Effector CD4-positive, alpha-beta T cell (primary cell): Measurements from ENCODE around the gene TMED6.
A peak's percentile ranks its signal among the peaks of the same experiment; 100 is the strongest.

Experiments used
- DNase-seq: peaks from one replicate; pipeline ENCODE4 v3.0.0-alpha.2; 2020

Gene TMED6

DNA sequence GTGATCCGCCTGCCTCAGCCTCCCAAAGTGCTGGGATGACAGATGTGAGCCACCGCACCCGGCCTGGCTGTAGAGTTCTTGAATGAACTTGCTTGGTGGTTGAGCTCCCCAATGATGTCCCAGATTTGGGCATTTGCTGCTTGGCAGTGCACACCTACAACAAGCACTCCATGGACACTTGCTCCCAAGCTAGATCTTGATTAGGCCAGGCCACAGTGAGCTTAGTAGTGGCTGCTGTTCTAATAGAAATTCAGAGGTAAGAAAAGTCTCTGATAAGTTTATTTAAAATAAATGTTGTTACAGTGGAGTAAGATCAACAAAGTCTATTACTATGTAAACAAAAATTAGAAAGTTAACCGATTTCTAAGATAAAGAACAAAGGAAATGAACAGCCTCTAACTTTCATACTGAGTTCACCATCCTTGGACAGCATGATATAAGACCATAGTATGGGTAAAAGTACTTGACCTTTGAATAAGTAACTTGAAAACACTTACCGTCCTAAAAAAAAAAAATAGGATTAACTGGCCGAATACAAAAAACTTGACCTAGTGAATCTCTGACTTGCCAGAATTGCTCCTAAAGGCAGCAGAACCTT is 951 bp downstream of the TMED6 start:
- DNase-seq = no peak

DNA sequence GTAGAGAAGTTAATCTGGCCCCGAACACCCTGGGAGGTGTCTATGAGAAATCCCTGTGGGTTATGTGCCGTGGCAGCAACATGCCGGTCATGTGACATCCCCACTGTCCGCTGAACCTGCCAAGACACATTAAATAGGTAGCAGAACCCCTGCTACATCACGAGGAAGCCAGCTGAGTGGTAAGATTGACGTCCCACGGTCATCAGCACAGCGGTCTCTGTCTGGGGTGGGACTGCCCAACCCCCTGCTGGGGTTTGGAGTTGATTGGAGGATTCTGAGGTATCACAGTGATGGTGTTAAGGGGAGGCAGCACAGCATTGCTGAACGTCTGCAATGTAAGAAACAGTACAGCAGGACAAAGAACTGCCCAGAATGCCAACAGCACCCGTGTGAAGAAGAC is 2.0 kb downstream of the TMED6 start:
- DNase-seq = no peak

DNA sequence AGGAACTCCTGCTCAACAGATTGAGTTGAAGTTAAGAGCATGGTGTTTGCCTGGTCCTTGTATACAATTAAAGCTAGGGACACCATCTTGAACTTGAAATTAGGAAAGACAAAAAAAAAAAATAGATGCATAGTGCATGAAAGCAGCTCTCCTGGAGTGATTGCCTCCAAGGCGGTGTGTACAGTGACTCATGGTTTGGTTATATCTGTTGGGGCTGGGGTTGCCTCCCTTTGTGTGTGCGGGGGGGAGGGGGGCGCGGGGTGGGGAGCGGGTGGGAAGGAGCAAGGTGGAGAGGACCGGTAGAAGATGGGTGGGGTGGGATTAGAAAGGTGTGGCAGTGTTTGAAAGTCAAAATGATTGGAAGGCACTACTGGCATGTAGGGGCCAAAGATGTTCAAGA is 3.4 kb downstream of the TMED6 start:
- DNase-seq = no peak

DNA sequence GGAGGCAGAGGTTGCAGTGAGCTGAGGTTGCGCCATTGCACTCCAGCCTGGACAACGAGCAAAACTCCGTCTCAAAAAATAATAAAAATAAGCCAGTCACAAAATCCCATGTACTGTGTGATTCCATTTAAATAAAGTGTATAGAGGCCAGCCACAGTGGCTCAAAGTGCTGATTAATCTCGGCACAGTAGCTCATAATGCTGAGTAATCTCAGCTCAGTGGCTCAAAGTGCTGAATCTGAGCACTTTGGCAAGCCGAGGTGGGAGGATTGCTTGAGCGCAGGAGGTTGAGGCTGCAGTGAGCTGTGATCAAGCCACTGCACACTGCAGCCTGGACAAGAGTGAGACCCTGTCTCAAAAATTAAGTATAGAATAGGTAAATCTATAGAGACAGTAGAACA is 4.9 kb downstream of the TMED6 start:
- no peak for DNase-seq

DNA sequence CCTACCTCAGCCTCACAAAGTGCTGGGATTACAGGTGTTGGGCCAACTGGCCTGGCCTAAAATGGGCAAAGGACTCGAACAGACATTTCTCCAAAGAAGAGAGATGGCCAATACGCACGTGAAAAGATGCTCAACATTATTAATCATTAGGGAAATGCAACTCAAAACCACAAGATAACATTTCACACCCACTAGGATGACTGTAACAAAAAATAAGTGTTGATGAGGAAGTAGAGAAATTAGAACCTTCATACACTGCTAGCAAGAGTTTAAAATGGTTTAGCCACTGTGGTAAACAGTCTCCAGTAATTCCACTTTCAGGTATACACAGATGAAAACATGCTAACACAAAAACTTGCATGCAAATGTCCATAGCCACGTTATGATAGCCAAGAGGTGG is 5.7 kb downstream of the TMED6 start:
- DNase-seq = no peak

DNA sequence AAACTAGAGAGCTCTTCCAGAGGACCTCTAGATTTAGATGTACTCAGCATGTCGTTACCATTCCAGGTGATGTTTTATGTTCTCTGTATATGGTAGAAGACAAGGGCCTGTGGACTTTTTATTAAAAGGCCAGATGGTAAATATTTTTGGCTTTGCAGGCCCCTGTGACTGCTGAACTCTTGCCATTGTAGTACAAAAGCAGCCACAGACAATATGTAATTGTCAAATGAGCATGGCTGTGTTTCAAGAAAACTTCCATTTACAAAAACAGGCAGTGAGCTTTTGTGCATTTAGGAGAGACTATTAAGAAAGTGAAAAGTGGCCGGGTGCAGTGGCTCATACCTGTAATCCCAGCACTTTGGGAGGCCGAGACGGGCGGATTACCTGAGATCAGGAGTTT is 7.4 kb downstream of the TMED6 start:
- no peak for DNase-seq

DNA sequence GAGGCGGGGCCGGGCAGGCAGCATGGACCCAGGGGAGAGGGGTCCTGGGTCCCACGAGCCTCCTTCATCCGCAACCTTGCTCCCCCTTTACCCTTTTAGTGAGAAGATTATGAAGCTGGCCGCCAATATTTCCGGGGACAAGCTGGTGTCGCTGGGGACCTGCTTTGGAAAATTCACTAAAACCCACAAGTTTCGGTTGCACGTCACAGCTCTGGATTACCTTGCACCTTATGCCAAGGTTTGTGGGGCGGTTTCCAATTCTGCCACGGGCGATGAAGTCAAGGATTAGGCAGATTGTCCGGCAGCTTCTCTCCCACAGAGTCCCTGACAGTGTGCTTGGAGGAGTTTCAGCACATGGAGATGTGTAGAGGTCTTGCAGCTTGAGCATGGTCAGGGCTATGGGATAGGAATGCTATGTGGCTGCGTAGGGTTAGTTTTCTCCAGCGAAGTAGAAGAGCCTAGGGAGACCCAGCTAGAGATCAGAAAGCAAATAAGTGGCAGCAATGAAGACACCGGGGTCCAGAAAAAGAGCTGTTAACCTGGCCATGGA is 11.4 kb downstream of the TMED6 start:
- DNase-seq = no peak

DNA sequence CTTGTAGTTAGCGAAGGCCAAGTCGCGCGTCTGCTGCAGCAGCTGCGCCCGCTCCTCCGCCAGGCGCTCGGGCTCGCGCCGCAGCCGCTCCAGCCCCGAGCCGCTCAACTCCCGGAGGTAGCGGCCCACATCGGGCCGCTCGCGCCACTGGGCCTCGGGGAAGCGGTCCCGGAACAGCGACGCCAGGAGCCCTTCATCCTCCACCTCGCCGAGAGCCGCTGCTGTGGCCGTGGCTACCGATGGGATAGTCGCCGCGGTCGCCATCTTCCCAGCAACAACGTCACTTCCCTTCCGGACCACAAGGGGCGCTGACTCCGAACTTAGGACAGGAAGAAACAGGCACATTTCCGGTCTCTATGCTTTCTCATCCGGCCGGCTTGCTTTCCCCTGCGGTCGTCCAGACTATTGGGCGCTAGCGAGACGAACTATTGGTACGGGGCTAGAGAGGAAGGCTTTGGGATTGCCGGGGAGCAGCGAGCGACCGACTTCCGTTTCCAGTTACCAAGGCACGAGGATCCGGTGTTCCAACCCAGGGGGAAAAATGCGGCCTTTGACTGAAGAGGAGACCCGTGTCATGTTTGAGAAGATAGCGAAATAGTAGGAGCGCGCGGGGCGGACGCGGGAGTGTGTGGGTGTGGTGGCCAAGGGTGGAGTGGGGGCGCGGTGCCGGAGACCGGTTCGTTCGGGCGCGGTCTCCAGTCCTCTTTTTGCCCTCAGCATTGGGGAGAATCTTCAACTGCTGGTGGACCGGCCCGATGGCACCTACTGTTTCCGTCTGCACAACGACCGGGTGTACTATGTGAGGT is 12.1 kb downstream of the TMED6 start, which contains the start of the genes COG8 and NIP7:
Gene COG8 (minus strand): TSS at position 276 of the 806 bp plus-strand sequence. CDS start 12 bp downstream, at position 264.
Gene NIP7 (plus strand): TSS at position 484 of the 806 bp plus-strand sequence. CDS start 58 bp downstream, at position 542.
- DNase-seq = peak; percentile 87

DNA sequence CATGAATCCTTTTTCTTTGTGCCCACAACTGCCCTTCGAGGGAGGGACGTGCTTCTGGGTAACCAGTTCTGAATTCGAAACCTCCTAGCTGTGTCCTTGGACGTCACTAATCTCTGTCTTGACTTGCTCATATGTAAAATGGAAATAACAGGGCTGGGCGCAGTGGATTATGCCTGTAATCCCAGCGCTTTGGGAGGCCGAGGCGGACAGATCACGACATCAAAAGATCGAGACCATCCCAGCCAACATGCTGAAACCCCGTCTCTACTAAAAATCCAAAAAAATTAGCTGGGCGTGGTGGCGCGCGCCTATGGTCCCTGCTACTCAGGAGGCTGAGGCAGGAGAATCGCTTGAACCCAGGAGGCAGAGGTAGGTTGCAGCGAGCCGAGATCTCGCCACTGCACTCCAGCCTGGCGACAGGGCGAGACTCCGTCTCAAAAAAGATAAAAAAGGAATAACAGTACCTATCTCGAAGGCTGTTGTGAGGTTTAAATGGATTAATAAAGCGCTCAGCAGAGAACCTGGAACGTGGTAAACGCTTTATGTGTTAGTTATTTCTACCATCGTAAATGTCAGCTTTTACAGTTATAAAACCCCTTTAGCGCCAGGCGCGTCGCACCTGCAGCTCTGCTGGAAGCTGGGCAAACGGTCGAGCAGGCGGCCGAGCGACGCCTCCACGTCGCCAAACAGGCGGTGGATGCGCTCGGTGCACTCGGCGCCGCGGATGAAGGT is 12.9 kb downstream of the TMED6 start:
- DNase-seq = no peak

DNA sequence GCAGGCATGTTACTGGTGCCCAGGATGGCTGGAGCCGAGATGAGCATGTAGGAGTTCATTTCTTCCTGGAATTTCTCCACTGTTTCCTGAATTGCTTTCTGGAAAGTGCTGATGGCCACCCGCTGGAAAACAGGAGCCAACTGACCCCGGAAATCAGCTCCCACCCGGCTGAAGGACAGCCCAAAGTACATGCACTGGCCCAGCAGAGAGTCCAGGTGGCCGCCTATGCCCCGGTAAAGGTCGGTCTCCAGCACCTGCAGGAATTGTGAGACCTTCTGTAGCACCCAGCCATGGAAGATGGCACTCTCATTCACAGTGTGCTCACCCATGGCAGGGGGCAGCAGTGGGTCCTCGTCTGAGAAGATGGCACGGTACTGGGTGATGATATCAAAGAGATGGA is 16.9 kb downstream of the TMED6 start:
- no peak for DNase-seq

DNA sequence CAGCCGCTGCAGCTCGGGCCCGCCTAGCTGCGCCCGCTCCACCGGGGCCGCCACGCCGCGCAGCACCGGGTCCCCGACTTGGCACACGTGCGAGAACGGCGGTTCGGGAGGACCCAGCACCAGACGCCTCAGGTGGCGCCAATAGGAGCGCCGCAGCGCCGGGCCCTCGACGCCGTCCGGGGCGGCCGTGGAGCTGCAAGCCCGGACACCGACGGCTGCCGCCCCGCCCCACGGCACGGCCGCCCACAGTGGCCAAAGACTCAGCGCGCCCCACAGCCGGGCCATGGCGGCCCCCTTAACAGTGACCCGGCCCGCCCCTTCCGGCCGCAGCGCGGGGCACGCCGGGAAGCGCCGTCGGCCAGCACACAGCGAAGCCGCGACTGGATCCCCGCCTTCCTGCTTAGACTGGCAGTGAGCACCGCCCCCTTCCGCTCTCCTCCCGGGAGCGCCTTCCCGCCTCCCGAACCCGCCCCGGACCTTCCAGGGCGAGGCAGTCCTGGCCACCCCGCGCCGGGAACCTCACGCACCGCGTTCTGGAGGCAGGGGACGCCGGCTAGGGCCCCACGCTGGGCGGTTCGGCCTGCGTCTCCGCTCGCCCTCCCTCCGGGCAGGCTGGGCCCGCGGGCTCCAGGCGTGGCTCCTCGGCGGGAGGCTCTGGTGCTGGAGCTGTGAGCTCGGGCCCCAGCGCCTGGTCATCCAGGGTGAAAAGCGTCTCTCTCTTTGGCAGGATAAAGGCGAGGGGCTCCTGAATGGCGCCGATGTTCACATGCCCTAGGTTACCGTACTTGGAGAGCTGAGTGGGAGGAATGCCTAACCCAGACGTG is 21.1 kb downstream of the TMED6 start, which contains the start of gene PDF:
Gene PDF (minus strand): TSS at position 303 of the 824 bp plus-strand sequence. CDS start 18 bp downstream, at position 285.
- DNase-seq = peak; percentile 79

DNA sequence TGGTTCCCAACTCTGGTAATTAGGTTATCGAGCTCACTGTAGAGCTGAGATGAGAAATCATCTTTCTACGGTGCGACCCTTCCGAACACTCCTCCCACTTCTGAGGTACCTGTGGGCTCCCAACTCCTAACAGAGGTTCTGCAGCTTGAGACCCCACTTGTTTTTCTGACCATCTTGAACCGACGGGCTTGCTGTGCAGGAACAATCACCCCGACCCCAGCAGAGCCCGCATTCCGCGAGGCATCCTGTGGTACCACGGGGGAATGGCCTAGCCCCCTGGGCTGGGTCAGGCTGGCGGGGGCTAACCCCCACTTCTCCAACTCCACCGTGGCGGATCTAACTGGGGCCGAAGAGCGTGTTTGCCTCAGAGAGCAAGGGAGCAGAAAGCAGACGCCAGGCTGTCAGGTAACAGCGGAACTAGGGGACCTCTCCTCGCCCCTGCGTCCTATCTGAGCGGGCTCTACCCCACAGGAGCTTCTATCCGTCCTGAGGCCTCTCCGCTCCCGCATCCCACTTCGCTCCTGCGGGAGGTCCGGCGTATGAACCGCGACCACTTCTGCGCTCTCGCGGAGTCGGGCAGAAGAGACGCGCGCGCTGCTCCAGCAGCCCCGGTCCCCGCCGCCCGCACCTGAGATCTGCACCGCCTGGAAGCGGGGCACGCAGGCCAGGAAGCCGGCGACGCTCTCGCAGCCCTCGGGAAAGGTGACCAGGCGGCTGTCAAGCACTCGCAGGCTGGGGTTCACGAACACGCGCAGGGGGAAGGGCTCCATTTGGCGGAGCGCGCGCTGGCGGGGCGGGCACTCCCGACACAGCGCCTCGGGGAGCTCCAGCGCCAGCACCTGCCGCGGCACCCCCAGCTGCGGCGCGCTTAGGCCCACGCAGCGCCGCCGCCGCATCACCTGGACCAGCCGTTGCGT is 22.0 kb downstream of the TMED6 start:
- no peak for DNase-seq

DNA sequence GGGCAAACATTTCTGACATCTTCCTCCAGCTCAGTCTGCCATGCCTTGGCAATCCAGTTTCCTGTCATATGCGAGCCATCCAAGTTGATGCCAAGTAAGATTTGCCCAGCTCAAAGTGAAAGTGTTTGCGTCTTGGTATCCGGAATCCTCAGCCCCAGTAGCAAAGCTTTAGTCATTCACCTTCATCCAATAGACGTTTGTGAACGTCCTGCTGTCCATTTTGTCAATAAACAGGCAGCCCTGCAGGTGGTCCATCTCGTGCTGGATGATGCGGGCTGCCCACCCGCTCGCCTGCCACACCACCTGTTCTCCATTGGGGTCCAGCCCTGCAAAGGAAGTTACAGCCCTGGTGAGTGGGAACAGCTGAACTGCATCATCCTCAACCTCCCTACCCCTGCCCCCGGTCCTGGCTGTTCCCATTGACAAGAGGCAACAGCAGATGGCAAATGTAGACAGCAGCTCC is 22.7 kb downstream of the TMED6 start:
- no peak for DNase-seq

DNA sequence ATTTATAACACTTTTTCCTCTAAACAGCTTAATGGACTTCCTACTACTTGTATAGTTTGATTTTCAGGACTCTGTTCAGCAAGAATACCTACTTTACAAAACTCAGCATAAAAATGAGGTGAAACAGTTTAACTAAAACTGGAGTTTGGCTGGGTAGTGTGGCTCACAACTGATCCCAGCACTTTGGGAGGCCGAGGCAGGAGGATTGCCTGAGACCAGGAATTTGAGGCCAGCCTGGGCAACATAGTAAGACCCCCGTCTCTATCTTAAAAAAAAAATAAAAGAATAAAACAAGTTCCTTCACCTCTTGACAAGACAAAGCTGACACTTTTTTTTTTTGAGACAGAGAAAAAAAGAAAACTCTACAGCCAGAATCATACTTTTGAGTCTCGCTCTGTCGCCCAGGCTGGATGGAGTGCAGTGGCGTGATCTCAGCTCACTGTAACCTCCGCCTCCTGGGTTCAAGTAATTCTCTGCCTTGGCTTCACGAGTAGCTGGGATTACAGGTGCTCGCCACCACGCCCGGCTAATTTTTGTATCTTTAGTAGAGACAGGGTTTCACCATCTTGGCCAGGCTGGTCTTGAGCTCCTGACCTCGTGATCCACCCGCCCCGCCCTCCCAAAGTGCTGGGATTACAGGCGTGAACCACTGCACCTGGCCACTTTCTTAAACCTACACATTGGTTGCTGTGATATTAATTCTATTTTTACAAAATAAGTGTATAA is 23.8 kb downstream of the TMED6 start:
- DNase-seq = no peak

DNA sequence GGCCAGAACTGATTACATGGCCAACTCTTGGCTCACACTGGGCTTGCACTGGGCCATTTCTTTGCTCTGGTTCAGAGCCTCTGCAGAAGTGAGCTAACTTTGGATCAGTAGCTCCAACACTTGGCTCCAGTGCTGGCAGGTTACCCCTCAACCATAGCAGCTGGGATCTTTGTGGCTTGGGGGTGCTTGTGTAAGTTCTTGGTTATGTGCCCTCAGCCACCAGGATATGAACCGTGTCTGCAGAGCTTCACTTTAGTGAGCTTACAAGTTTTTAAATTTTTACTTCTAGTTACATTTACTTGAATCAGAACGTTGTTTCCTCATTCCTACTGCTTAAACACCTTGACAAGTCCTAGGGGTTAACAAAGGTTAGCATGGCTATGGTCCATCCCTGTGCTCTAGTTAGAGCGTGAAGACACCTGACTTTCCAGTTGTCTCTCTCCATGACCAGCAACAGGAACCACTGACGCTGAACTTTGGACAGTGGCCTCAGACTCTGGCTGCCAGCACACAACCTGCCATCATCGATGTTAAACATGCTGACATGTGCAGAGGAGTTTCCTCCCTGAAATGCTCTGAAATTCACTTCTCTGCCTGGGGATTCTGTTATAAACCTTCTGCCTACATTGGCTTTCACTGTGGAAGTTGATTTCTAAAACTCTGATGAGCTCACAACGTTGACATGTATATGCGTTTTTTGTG is 25.3 kb downstream of the TMED6 start:
- DNase-seq = no peak

DNA sequence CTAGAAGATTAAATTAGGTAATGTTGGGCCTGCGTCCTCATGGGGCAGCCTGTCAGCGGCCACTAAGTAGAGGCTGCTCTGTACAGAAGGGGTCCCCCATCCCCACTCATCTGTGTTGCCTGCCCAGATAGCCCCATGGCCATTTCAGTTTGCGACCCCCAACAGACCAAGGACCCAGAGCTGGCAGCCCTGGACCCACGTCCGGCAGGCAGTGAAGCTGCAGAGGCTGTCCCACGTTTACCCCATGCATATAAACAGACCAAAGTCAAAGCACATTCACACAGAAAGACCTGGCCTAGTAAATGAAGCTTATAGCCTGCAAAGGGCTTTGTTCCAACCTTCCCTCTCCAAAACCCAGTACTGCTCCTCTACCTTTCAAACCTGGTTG is 25.8 kb downstream of the TMED6 start:
- DNase-seq = no peak

DNA sequence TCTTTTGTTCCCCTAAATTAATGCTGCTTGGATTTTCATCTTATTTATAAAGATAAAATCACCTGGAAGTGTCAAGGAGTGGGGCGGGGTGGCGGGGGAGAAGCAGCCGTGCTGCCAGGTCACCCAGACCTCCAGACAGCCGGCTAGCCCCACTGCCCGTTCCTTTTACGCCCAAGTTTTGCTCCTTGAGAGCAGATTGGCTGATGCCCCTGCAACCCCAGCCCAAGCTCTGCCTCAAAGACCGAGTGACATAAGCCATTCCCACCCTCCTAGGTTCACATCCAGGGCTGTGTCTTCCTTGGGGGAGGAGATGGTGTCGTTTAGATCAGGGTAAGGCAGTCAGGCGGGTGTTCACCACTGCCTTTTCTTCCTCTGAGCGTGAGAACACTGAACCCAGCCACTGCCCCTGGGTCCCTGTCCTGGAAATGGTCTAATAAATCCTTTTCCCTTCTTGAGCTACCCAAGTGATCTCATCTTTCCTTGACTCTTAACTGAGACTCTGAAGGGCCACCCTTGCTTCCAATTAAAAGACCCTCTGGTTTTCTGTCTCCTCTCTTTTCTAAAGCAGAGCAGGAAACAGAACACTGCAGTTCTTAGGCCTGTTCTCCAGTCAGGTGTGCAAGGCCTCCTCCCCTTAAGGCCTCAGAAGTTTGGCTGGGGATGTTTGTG is 26.9 kb downstream of the TMED6 start:
- DNase-seq = no peak

DNA sequence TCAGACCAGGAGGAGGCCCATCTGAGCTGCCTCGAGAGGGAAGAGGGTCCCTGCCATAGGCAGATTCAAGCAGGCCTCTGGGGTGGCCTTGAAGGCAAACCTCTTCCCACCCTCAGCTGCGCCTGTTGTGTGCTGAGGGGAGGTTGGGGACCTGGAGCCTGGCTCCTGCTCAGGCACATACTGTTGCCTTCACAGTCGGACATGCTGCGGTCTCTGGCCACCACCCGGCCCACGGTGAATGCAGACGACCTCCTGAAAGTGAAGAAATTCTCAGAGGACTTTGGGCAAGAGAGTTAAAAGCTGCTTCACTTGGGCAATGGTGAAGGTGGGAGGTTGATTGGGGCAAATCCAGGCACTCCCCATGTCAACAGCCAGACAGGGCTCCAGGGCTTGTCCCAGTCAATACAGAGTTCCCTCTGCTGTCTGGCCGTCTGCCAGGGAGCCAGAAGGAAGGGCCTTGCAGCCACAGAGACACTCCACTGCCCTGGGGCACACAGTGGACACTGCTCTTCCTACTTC is 27.5 kb downstream of the TMED6 start:
- no peak for DNase-seq

DNA sequence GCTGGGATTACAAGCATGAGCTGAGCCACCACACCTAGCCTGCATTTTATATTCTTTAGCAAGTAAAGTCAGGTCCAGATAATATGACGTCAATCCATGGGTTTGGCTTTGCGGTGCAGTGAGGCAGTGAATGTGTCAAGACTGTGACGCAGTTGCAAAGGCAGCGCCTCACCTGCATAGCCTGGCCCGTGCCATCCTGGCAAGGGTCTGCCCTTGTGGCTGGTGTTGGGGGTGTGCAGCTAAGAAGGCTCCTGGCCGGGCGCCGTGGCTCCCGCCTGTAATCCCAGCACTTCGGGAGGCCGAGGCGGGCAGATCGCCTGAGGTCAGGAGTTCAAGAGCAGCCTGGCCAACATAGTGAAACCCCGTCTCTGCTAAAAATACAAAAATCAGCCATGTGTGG is 28.2 kb downstream of the TMED6 start:
- no peak for DNase-seq
